Upper lobe of left lung (tissue), 4 donors: Measurements from ENCODE around the gene TADA2A.

Experiments
- EP300 ChIP-seq, 4 donors: sonication (generic); formaldehyde crosslinking; IDR thresholded peaks; one replicate each; pipeline ENCODE4 v1.5.1; 2017; ENCODE audit warnings: antibody characterized with exemption in 4 of 4, control low read depth in 2 of 4
- POLR2A ChIP-seq, 4 donors: fragments of 450-650 bp; IDR thresholded peaks; one replicate each; pipeline ENCODE4 v1.5.1; 2016 to 2017; ENCODE audit warnings: antibody characterized with exemption in 4 of 4, mild to moderate bottlenecking in 2 of 4
- TF ChIP-seq, protein P1 (sequence below), 6 experiments: fragments of 450-650 bp in 4 of 6; fragments of 200-600 bp in 2 of 6; sonication (generic) in 2 of 6; IDR thresholded peaks; one replicate each; pipeline ENCODE4 v1.5.1; 2016 to 2019; ENCODE audit warnings: antibody characterized with exemption in 6 of 6

DNA sequence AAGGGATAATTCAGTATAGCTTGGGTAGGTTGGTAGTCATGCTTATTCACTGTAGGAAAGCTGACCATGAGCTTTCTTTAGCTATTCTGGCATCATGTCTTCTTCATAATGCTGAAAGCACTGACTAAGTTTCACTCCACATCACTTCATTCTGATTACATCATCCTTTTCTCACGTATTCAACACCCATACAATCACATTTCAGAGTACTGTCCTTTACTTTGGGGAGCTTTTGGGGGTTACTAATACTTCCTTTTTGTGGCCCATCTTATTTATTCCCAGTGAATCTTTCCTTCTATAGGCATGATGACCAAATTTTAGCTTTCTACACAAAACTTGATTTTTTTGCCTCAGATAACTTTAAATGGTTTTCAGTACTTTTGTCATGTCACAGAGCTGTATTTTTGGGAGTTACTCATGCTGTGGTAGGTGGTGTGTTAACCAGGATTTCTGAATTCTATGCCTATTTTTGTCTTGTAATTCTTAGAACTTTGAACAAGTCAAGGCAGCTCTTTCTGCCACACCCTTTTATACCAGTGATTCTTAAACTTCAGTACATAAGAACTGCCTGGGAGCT is 23.5 kb downstream of the TADA2A start:
- TF ChIP-seq POLR2A (IDR thresholded peaks at IDR 0.05) = no peak
- TF ChIP-seq EP300 (IDR thresholded peaks at IDR 0.05) = no peak
- TF ChIP-seq, protein P1, sequence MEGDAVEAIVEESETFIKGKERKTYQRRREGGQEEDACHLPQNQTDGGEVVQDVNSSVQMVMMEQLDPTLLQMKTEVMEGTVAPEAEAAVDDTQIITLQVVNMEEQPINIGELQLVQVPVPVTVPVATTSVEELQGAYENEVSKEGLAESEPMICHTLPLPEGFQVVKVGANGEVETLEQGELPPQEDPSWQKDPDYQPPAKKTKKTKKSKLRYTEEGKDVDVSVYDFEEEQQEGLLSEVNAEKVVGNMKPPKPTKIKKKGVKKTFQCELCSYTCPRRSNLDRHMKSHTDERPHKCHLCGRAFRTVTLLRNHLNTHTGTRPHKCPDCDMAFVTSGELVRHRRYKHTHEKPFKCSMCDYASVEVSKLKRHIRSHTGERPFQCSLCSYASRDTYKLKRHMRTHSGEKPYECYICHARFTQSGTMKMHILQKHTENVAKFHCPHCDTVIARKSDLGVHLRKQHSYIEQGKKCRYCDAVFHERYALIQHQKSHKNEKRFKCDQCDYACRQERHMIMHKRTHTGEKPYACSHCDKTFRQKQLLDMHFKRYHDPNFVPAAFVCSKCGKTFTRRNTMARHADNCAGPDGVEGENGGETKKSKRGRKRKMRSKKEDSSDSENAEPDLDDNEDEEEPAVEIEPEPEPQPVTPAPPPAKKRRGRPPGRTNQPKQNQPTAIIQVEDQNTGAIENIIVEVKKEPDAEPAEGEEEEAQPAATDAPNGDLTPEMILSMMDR (IDR thresholded peaks at IDR 0.05) = no peak
